K562 (cell line): ENCODE data around the gene TOMM22. TPM values are rescaled to one million over a fixed set of nuclear protein-coding genes. Genes with fewer than 3 reads are reported as not detected.

Source experiments
- BHLHE40 ChIP-seq: IDR thresholded peaks from 2 replicates; pipeline ENCODE4 v1.6.1; 2011; ENCODE audit warnings: low read length, improper control_type of control experiment
- CHD7 ChIP-seq: fragments of 200-600 bp; sonication (generic); IDR thresholded peaks from one replicate; pipeline ENCODE4 v1.6.1; 2012; ENCODE audit warnings: mild to moderate bottlenecking, low read depth, low read length, inconsistent platforms
- ELF4 ChIP-seq: fragments of 450-650 bp; formaldehyde crosslinking; IDR thresholded peaks from 2 replicates; pipeline ENCODE4 v1.4.0; 2022; ENCODE audit warnings: missing genetic modification characterization
- HIVEP1 ChIP-seq: fragments of 250-450 bp; sonication (Bioruptor Pico); IDR thresholded peaks from 2 replicates; pipeline ENCODE4 v1.4.0; 2020; ENCODE audit warnings: mild to moderate bottlenecking
- ID3 ChIP-seq, 2 experiments: fragments of 250-450 bp in 1 of 2; fragments of 450-650 bp in 1 of 2; sonication (Bioruptor Pico) in 1 of 2; IDR thresholded peaks; 2 replicates each; pipeline versions ENCODE4 v1.6.1 to v1.8.0; 2016 to 2021; ENCODE audit warnings: mild to moderate bottlenecking in 2 of 2, moderate library complexity in 2 of 2, missing compliant biosample characterization in 1 of 2, missing genetic modification characterization in 1 of 2
- NUFIP1 ChIP-seq: fragments of 450-650 bp; IDR thresholded peaks from 2 replicates; pipeline ENCODE4 v1.6.1; 2018; ENCODE audit not compliant: partially characterized antibody
- RAD51 ChIP-seq: fragments of 450-650 bp; IDR thresholded peaks from 2 replicates; pipeline ENCODE4 v1.7.1; 2016; ENCODE audit warnings: low read depth, mild to moderate bottlenecking, borderline replicate concordance
- RFX7 ChIP-seq: fragments of 250-450 bp; sonication (Bioruptor Pico); IDR thresholded peaks from 2 replicates; pipeline ENCODE4 v1.5.1; 2021; ENCODE audit warnings: mild to moderate bottlenecking
- SRSF7 ChIP-seq: fragments of 200-400 bp; formaldehyde crosslinking; optimal IDR thresholded peaks from 2 replicates; pipeline ENCODE3; 2017; ENCODE audit warnings: mild to moderate bottlenecking, low read depth, low read length
- TGIF2 ChIP-seq: sonication (generic); formaldehyde crosslinking; IDR thresholded peaks from 2 replicates; pipeline ENCODE4 v1.8.1; 2022; ENCODE audit warnings: mild to moderate bottlenecking, missing genetic modification reagents, moderate library complexity
- ZNF778 ChIP-seq: fragments of 450-650 bp; formaldehyde crosslinking; IDR thresholded peaks from 2 replicates; pipeline ENCODE4 v1.4.0; 2020; ENCODE audit warnings: mild to moderate bottlenecking, moderate library complexity
- polyA plus RNA-seq, 8 experiments: library from polyadenylated mRNA; depleted of rRNA in 4 of 8; stranded (reverse) in 5 of 8; unstranded in 3 of 8; fragments of >200 nt; fragmentation: Nextera tagmentation in 2 of 8; fragmentation: Illumina TruSeq in 1 of 8; extraction: Ambion mirVana in 2 of 8; extraction: Trizol in 1 of 8; gene quantifications; 2 replicates each; pipeline versions ENCODE4 v1.2.1 to v1.2.3, GENCODE V29; 2011 to 2014; ENCODE audit warnings: inconsistent platforms in 1 of 8, missing spikeins in 1 of 8
- total RNA-seq, 7 experiments: library from RNA; depleted of rRNA in 6 of 7; stranded (reverse); fragments of >200 nt in 6 of 7; fragmentation: Illumina TruSeq in 2 of 7; extraction: Trizol in 2 of 7; gene quantifications; 2 replicates each; pipeline versions ENCODE4 v1.2.1 to v1.2.3, GENCODE V29; 2011 to 2021; ENCODE audit warnings: low replicate concordance in 1 of 7
- TF ChIP-seq, protein P1 (sequence below): fragments of 150-350 bp; conservative IDR thresholded peaks from 2 replicates; pipeline ENCODE4 v1.6.1; 2014; ENCODE audit warnings: low read length

Gene TOMM22
- total and polyA plus RNA-seq, 9 of the 15 experiments (the other 6 are each of a cell fraction or from before 2014, with no cell fraction given): 25.8 to 108 (median 73.8) TPM

DNA sequence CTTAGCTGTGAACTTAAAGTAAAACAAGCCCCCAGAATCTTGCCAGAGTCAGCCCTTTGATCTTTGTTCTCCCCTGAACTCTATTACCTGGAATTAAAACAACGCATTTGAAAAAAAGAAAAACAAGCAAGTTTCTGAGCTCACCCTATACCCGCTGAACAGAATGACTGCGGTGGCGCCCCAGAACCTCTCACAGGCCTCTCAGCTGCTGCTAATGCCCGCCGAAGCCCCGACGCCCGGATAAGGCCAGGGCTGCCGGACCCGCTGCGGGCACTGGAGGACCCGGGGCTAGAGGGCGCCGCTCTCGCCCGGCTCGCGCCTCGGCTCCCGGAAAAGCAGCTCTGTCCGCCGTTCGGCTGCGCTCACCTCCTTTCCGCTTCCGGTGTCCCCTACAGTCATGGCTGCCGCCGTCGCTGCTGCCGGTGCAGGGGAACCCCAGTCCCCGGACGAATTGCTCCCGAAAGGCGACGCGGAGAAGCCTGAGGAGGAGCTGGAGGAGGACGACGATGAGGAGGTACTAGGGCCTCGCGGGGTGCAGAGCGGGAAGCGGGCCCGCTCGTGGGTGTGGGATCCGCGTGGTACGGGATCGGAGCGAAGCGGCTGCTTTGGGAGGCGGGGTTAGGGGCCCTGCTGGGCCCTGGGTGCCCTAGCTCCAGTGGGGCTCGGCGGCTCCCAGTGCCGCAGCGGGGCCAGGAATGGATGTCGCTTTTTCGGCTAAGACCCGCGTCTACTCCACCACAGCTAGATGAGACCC, at the start of gene TOMM22 (continued):
- TF ChIP-seq CHD7: no peak
- TF ChIP-seq, protein P1, sequence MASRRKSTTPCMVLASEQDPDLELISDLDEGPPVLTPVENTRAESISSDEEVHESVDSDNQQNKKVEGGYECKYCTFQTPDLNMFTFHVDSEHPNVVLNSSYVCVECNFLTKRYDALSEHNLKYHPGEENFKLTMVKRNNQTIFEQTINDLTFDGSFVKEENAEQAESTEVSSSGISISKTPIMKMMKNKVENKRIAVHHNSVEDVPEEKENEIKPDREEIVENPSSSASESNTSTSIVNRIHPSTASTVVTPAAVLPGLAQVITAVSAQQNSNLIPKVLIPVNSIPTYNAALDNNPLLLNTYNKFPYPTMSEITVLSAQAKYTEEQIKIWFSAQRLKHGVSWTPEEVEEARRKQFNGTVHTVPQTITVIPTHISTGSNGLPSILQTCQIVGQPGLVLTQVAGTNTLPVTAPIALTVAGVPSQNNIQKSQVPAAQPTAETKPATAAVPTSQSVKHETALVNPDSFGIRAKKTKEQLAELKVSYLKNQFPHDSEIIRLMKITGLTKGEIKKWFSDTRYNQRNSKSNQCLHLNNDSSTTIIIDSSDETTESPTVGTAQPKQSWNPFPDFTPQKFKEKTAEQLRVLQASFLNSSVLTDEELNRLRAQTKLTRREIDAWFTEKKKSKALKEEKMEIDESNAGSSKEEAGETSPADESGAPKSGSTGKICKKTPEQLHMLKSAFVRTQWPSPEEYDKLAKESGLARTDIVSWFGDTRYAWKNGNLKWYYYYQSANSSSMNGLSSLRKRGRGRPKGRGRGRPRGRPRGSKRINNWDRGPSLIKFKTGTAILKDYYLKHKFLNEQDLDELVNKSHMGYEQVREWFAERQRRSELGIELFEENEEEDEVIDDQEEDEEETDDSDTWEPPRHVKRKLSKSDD: no peak
- TF ChIP-seq NUFIP1: no peak
- TF ChIP-seq TGIF2 (CRISPR knock-in tag): no peak
- no peak for TF ChIP-seq HIVEP1 (CRISPR knock-in tag)
- no peak for TF ChIP-seq SRSF7
- TF ChIP-seq RFX7: no peak
- TF ChIP-seq ELF4 (CRISPR knock-in tag): no peak
- no peak for TF ChIP-seq ZNF778 (CRISPR knock-in tag)
- TF ChIP-seq BHLHE40: no peak; the same call in 1 of the 2 replicates
- no peak for TF ChIP-seq RAD51
- TF ChIP-seq ID3 (CRISPR knock-in tag; IDR thresholded peaks at IDR 0.05): no peak
- TF ChIP-seq ID3 (tag; IDR thresholded peaks at IDR 0.05): no peak
